ENCODE results near the gene SSBP4.
A peak's percentile ranks its signal among the peaks of the same experiment; 100 is the strongest.

Gene SSBP4

GRCh38 chr19:18420930-18421329, 1.7 kb downstream of the SSBP4 start:
- no peak for DNase-seq (ENCODE audit: low spot score)

DNA sequence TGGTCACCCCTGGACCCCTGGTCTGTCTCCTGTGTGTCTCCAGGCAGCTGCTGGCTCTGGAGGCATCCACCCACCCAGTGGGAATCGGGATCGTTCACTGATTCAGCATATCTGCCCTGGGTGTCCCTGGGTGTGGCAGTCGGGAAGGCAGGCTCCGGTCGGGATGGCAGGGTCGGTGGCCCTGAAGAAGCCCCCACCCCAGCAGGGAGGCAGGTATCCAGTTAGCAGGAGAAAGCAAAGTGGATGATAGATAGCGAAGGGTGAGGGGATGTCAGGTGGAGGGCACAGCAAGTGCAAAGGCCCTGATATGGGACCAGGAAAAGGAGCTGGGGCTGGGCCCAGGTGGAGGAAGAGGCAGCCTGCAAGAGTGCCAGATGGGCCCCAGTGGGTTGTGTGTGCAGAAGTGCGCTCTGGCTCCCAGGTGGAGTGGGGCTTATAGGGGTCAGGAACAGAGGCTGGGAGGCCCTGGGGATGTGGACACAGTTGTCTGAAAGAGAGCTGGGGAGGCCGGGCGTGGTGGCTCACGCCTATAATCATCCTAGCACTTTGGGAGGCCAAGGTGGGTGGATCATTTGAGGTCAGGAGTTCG, 2.3 kb downstream of the SSBP4 start:
- DNase-seq (ENCODE audit: low spot score): no peak

GRCh38 chr19:18422530-18423191, 3.5 kb downstream of the SSBP4 start:
- no peak for DNase-seq (ENCODE audit: low spot score)

DNA sequence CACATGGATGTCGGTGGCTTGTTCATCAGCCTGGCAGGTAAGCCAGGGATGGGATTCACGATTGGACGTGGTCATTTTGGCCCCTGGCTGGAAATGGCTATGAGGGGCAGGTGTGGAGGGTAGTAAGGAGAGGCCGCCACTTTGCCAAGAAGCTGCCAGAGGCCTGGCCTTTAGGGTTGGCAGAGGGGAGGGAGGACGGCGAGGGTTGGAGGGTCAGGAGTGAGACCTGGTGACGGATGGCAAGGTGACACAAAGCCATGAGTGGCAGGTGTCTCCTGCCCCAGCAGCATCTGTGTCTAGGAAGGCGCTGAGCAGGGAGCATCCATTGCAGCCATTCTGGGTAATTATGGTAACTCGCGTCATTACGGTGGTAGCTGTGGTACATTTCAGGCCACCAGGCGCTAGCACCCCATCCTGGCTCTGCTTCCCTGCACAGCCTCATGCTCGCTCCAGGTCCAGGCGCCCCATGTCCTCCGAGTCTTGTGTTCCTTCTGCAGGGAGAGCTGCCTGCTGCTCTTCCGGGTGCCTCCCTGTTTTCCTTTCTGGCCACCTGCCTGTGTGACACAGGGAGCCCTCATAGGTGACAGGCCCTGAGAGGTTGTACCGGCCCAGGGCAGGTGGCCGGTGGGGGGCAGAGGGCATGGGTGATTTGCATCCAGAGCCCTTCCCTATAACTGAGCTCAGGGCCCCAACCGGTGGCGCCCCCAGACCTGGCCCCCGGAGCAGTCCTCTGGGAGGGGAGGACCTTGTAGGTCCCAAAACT, 4.2 kb downstream of the SSBP4 start:
- DNase-seq (ENCODE audit: low spot score): no peak

- DNase-seq (ENCODE audit: low spot score): no peak
These were observed 5.1 kb downstream of the SSBP4 start for GRCh38 chr19:18424122-18424889.

GRCh38 chr19:18424890-18425514, 5.8 kb downstream of the SSBP4 start:
- DNase-seq (ENCODE audit: low spot score): no peak

DNA sequence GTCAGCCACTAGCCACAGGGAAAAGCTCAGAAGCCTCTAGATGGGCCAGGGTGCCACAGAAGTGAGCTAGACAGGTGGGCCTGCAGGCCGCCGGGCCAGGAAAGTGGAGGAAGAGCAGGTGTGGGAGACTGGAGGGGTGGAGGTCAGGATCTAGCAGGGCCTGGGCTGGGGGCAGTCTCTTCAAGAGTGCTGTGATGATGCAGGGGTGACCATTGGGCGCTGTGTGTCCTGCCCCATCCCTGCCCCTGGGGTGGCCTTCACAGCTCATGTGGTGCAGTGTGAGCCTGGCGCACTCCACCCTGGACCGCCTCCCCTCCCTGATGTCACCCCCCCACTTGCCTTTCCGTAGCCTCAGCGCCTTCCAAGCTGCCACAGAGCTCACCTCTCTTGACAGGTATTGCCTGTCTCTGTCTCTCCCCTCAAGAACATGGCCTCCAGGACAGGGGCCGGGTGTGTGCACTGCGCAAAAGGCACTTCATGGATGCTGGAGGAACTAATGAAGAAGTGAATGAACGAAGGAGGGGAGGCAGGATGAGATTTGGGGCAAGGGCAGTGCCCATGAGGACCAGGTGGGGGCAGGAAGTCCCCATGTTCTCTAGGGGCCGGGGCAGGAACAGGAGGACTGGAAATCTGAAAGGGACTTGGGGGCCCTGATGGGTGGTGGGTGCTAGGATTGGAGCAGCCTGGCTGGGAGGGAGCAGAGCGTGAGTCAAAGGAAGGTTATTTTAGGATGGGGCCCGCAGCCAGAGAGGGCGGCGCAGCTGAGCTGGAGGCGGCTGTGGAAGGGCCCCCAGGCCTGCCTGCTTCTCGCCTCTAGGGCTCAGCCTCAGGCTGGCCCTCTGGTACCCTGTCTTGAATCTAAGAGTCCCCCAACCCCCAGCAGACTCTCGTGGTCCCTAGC, 6.6 kb downstream of the SSBP4 start:
- peak; percentile 91 for DNase-seq (ENCODE audit: low spot score)

- DNase-seq (ENCODE audit: low spot score): no peak
These were observed 7.2 kb downstream of the SSBP4 start for GRCh38 chr19:18426416-18426767.

DNA sequence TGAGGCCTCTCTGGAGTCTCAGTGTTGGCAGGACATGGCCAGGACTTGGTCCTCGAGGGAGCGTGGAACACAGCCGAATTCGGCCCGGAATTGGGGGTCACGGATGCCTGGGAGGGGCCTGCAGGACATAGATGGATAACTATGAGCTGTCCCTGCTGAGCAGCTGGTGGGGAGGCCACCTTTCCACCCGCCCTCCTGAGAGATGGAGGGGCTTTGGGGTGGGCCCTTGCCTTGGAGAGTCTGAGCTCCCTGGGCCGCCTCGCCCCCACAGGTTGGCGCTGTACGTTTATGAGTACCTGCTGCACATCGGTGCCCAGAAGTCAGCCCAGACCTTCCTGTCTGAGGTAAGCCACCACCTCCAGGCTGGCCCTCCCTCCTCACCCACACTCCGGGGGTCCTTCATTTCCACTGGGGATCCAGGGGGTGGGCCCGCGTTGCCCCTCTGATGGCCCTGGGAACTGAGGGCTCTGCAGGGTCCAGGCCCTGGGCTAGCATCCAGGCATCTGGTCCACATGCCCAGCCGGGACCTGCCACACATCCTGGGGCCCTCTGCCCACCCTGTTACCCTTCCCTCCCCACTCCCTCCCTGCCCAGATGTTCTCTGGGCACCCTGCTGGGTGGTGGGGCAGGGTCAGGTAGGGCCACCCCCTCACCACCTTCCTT, 8.0 kb downstream of the SSBP4 start:
- DNase-seq (ENCODE audit: low spot score): no peak

GRCh38 chr19:18427743-18428113, 8.5 kb downstream of the SSBP4 start:
- no peak for DNase-seq (ENCODE audit: low spot score)

- DNase-seq (ENCODE audit: low spot score): no peak
These were observed 9.1 kb downstream of the SSBP4 start for GRCh38 chr19:18428173-18428786.

- peak; percentile 93 for DNase-seq (ENCODE audit: low spot score)
These were observed 9.8 kb downstream of the SSBP4 start for GRCh38 chr19:18428787-18429674.

DNA sequence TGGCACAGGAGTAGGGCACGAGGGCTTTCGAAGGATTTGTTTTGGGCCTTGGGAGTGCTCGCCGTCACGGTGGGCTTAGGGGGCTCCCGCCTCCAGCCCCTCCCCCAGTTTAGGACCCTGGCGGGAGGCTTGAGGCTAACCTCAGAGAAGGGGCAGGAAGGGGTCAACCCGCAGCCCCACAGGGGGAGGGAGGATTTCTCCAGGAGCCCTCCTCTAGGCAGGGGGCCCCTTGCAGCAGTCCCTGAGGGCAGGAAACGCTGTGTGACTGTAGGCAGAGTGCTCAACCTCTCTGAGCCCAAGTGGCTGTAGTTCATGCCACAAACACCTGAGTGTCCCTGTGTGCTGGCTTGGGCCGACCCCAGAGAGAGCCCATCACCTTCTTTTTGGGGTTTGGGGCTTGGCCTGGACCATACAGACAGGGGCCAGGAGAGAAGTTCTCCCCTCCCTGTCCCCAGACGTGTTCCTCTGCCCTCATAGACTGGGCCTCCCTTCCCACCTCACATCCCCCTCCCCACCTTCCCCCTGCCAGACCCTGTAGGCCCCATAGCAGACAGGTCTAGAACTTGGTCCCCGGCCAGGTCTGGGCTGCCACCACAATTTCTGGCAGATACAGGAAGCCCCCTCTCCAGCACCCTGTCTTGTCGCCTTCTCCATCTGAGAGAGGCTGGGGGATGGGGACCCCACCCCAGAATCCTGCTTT, 10.7 kb downstream of the SSBP4 start:
- no peak for DNase-seq (ENCODE audit: low spot score)

DNA sequence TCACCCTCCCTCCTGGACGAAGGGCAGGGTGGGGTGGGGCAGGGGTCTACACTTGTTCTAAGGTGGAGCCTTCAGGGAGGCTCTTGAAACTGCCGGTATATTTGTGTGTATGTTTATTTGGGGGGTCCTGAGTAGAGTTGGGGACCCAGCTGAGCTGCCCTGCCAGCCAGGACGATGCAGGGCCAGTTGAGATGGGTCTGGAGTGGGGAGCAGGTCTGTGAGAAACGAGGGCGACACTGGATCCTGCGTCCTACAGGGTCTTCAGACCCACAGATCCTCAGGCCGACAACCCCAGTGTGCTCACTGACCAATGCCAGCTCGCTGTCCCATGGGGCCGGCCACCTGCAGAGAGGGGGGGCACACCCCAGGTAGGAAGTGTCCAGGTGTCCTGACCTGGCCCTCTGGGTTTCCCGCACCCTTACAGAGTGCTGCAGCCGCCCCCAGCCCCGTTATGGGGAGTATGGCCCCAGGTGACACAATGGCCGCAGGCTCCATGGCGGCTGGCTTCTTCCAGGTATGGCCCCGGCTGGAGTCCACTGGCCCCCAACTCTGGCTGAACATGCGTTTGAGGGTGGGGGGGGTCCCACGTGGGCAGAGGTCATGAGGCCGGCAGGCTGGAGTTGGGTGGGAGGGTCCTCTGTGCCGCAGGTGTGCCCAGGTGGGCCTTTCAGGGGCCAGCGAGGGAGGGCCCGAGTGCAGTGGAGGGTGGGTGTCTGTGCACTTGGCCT, 11.4 kb downstream of the SSBP4 start:
- DNase-seq (ENCODE audit: low spot score): no peak

- DNase-seq (ENCODE audit: low spot score): no peak
These were observed 12.4 kb downstream of the SSBP4 start for GRCh38 chr19:18431351-18432197.

DNA sequence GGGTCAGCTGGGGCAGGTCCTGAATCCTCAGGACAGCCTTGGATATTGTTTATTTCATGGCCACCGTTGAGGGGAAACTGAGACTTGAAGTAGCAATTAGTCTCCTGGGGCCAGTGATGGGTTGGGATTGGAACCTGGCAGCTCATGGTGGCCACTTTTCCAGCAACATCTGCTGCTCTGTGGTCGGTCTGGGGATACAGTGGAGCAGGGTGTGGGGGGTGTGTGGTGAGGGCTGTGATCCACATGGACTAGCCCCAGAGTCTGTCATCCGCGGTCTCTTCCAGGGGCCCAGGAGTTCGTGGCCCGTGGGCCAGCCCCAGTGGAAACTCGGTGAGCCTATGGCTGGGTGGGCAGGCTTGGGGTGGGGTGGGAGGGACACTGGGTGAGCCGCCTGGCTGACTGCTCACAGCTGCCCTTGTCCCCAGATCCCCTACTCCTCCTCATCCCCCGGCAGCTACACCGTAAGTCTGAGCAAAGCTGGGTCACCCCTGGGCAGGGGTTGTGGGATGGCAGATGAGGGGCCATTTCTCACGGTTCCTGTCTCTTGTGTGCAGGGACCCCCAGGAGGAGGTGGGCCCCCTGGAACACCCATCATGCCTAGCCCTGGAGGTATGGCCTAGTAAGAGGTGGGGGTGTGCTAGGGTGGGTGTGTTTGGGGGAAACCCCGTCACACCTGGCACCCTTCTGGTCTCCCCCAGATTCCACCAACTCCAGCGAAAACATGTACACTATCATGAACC, 13.2 kb downstream of the SSBP4 start:
- peak; percentile 14 for DNase-seq (ENCODE audit: low spot score)
